Choroid plexus epithelial cell (primary cell): Measurements from ENCODE around the gene NOL4L.

Experiments used
- DNase-seq: peaks from one replicate; pipeline ENCODE4 v3.0.0-alpha.2; 2010; ENCODE audit warnings: low read depth
- H3K4me3 ChIP-seq: 2 replicates; pipeline ENCODE4 v1.5.1; 2011; ENCODE audit warnings: low read depth, mild to moderate bottlenecking, control low read depth, low read length, moderate library complexity
- TF ChIP-seq, protein P1 (sequence below): conservative IDR thresholded peaks from 2 replicates; pipeline ENCODE4 v1.5.1; 2011; ENCODE audit warnings: low read depth, mild to moderate bottlenecking, control low read depth, inconsistent platforms, low read length, moderate library complexity

The NOL4L gene

DNA sequence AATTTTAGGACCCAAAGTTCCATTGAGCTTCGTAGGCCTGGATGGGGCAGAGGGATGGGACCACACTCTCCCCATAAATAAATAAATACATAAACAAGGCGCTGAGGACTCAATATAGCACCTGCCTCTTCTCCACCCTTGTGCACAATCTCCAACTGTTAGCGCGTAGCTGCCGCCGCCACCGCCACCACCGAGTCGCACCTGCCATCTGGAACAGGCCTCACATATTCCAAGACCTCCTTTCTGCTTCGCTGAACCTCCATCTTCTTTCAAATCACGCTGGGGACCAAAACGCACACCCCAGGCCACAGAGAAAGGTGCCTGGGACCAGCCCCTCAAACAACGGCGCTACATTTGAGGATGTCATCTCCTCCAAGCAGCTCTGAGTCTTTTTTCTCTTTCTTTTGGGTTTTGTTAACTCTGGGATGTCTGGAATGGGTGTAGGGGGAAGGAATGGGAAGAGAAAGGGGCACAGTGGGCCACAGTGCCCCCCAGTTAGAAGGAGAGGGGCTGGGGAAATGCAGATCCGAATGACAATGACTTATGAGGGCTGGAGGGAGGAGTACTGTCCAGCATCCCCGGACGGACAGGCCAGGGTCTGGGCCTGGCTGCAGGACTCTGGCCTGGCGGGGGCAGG is 49.7 kb downstream of the NOL4L start:
- TF ChIP-seq, protein P1, sequence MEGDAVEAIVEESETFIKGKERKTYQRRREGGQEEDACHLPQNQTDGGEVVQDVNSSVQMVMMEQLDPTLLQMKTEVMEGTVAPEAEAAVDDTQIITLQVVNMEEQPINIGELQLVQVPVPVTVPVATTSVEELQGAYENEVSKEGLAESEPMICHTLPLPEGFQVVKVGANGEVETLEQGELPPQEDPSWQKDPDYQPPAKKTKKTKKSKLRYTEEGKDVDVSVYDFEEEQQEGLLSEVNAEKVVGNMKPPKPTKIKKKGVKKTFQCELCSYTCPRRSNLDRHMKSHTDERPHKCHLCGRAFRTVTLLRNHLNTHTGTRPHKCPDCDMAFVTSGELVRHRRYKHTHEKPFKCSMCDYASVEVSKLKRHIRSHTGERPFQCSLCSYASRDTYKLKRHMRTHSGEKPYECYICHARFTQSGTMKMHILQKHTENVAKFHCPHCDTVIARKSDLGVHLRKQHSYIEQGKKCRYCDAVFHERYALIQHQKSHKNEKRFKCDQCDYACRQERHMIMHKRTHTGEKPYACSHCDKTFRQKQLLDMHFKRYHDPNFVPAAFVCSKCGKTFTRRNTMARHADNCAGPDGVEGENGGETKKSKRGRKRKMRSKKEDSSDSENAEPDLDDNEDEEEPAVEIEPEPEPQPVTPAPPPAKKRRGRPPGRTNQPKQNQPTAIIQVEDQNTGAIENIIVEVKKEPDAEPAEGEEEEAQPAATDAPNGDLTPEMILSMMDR: no peak
- H3K4me3 ChIP-seq: no peak overlapping the region
- no peak for DNase-seq

DNA sequence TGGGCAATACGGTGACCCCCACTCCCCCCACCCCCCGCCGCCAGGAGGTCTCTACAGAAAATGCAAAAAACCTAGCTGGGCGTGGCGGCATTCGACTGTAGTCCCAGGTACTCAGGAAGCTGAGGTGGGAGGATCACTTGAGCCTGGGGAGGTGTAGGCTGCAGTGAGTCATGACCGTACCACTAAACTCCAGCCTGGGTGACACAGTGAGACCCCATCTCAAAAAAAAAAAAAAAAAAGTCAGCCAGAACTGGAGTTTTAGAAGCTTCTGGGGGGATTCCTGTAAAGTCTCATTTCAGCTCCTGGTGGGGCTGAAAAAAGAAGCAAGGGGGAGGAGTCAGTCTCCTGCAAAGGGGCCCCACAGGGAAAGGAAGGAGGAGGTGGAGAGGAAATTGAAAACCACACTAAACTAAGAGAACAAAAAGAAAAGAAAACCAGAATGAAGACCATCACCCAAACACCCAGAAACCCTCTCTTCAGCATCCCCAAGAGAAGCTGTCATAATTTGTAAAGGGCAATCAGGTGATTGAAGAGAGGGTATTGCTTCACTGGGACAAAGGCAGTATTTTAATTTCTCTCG is 50.4 kb downstream of the NOL4L start:
- H3K4me3 ChIP-seq: no peak overlapping the region
- TF ChIP-seq, protein P1: no peak
- no peak for DNase-seq

DNA sequence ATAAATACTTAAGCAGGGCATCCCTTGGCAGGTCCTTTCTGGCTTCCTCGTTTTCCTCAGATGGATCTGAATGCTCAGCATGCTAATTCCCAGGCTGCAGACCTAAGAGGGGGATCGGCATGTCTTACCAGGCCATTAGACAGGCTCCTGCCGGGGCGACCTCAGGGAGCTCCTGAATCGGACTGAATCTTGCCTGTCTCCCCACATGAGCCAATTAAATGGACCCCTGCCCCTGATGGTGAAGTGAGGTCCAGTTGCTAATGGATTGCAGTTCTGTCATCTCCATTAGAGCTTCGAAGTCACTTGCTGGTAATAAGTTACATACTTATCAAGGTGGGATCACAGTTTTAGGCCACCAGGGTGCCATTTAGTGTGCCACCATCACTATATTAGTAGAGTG is 51.4 kb downstream of the NOL4L start:
- no peak overlapping the region for H3K4me3 ChIP-seq
- TF ChIP-seq, protein P1: no peak

DNA sequence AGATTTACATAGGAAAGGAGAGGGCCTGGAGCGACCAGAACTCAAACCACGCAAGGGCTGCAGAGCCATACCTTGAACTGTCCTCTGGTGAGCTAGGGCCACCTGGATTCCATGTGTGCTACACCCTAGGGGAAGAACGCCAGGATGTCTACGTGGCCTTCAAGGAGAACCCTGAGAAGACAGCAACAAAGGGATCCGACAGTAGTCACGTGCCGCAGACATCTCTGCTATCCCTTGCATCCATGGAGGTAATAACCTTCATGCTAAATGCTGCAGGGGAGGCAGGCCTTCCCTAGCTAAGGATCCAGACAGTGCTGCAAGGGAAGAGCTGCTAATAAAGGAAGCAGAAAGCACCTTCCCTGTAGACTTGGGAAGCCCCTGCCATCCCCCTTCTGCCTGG is 52.9 kb downstream of the NOL4L start:
- no peak for DNase-seq
- TF ChIP-seq, protein P1: no peak
- no peak overlapping the region for H3K4me3 ChIP-seq

More for the DNA sequence above, 51.4 kb downstream of the NOL4L start:
- no peak for DNase-seq

DNA sequence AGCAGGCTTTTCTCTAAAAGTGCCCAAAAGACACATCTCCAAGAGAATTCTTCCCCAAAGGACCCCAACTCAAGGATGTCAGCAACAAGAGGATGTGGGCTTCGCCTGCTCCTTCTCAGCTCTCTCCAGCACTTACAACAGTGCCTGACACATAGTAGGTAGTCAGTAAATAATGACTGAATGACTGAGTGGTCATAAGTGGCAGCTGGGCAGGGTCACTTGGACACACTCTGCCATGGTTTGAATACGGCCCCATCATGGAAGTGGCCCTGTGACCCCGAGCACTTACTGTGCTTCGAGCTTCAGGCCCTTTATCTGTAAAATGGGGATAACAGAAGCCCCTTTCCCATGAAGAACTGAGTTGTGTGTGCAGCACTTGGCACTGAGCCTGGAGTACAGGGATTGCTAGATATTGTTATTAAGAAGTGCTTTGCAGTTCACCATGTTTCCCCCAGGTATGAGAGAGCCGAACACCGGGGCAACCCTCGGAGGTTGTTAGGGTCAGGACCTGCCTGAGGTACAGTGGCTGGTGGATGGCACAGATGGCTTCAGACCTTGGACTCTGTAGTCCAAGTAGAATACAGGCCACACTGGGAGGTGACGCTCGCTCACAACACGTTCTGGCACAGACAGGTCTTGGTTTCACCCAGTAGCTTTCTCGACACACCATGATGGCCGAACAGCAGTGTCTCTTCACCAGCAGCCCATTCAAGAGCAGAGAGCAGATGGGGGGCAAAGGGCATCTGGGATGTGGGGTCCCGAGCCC is 56.0 kb downstream of the NOL4L start:
- TF ChIP-seq, protein P1: no peak
- no peak for DNase-seq
- no peak overlapping the region for H3K4me3 ChIP-seq

DNA sequence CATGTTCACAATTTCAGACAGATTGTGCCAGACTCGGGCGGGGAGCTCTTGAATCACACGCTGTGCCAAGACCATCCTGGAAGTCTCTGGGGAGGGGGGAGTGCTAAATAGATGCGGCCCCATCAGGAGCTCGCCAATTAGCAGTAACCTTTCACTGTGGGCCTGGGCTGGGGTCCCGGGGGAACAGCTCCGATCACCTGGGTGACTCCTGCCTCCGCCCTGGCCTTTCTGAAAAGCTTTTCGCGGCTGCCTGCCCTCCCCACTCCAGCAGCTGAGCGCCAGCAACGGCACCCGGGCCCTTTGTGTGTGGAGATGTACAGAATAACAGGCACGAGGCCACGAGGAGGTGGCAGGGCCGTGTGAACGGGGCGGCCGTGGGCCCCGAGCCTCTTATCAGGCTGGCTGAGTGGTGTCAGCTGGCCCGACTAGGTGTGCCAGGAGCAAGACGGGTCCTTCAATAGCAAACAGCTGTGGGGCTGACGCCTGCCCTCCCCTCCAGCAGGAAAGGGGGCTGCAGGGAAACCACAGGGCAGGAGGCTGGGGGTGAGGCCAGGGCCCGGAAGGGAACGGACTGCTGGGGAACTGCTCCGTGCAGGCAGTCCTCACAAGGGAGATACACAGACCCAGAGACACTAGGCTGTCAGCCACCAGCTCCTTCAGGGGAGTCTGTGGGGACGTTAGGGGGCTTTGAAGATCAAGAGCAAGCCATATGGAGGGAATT is 56.8 kb downstream of the NOL4L start:
- DNase-seq: no peak
- no peak overlapping the region for H3K4me3 ChIP-seq
- TF ChIP-seq, protein P1: no peak
